HEK293 (cell line): Measurements from ENCODE around the gene GRAMD1C.

ENCODE experiments used
- CTCF ChIA-PET: fragments of 350-600 bp; formaldehyde crosslinking; extraction: SDS; loops from one replicate; lab custom pipeline; 2021; ENCODE audit warnings: antibody characterized with exemption; lab: Yijun Ruan, JAX
- POLR2A ChIA-PET: fragments of 300-600 bp; formaldehyde crosslinking; extraction: SDS; loops from one replicate; lab custom pipeline; 2020; ENCODE audit warnings: antibody characterized with exemption, inconsistent platforms; lab: Yijun Ruan, JAX
- H3K27ac ChIP-seq: fragments of 200-500 bp; sonication (Bioruptor generic); 2 replicates; pipeline ENCODE4 v1.5.1; 2014; ENCODE audit warnings: low read depth, low read length, control low read depth, inconsistent platforms; ENCODE audit errors: extremely low read depth
- H3K36me3 ChIP-seq, 2 experiments: fragments of 200-500 bp in 1 of 2; sonication (Bioruptor generic) in 1 of 2; 1 replicate in 1 of 2; 2 replicates in 1 of 2; pipeline ENCODE4 v1.5.1; 2014 to 2017; ENCODE audit warnings: inconsistent platforms in 2 of 2, low read length in 2 of 2; ENCODE audit not compliant: control insufficient read depth in 2 of 2, insufficient read depth in 1 of 2
- H3K4me1 ChIP-seq: fragments of 200-500 bp; sonication (Bioruptor generic); 2 replicates; pipeline ENCODE4 v1.5.1; 2014; ENCODE audit warnings: mild to moderate bottlenecking, low read length, inconsistent platforms; ENCODE audit not compliant: control insufficient read depth, insufficient read depth
- H3K4me3 ChIP-seq: 2 replicates; pipeline ENCODE4 v1.5.1; 2011; ENCODE audit warnings: low read depth, mild to moderate bottlenecking, control low read depth, low read length, moderate library complexity
- H3K9me3 ChIP-seq: fragments of 200-500 bp; sonication (Bioruptor generic); 2 replicates; pipeline ENCODE4 v1.5.1; 2014; ENCODE audit warnings: low read depth, low read length, inconsistent platforms; ENCODE audit not compliant: control insufficient read depth, insufficient read depth
- YY2 ChIP-seq: fragments of 450-650 bp; formaldehyde crosslinking; IDR thresholded peaks from 2 replicates; pipeline ENCODE4 v1.5.1; 2016; ENCODE audit warnings: missing biosample characterization, missing genetic modification characterization
- ZBTB26 ChIP-seq: fragments of 450-650 bp; formaldehyde crosslinking; optimal IDR thresholded peaks from 2 replicates; pipeline ENCODE3; 2016; ENCODE audit warnings: missing biosample characterization, mild to moderate bottlenecking, missing genetic modification characterization
- ZFP3 ChIP-seq: fragments of 450-650 bp; formaldehyde crosslinking; IDR thresholded peaks from 2 replicates; pipeline ENCODE4 v1.5.1; 2016; ENCODE audit warnings: low read depth, missing biosample characterization, missing genetic modification characterization
- ZNF112 ChIP-seq: fragments of 450-650 bp; formaldehyde crosslinking; IDR thresholded peaks from 2 replicates; pipeline ENCODE4 v1.5.0; 2017; ENCODE audit warnings: missing biosample characterization, missing genetic modification characterization
- ZNF114 ChIP-seq: fragments of 450-650 bp; formaldehyde crosslinking; IDR thresholded peaks from 2 replicates; pipeline ENCODE4 v1.5.0; 2017; ENCODE audit warnings: missing biosample characterization, missing genetic modification characterization
- ZNF16 ChIP-seq: fragments of 450-650 bp; formaldehyde crosslinking; IDR thresholded peaks from 2 replicates; pipeline ENCODE4 v1.5.1; 2016; ENCODE audit warnings: low read depth, missing biosample characterization, missing genetic modification characterization
- ZNF23 ChIP-seq: fragments of 450-650 bp; formaldehyde crosslinking; IDR thresholded peaks from 2 replicates; pipeline ENCODE4 v1.5.1; 2016; ENCODE audit warnings: missing biosample characterization, missing genetic modification characterization, borderline replicate concordance
- ZNF248 ChIP-seq: fragments of 450-650 bp; formaldehyde crosslinking; IDR thresholded peaks from 2 replicates; pipeline ENCODE4 v1.5.1; 2017; ENCODE audit warnings: missing biosample characterization, missing genetic modification characterization
- ZNF266 ChIP-seq: fragments of 450-650 bp; formaldehyde crosslinking; IDR thresholded peaks from 2 replicates; pipeline ENCODE4 v1.5.1; 2016; ENCODE audit warnings: missing biosample characterization, missing genetic modification characterization, low read depth
- ZNF311 ChIP-seq: fragments of 450-650 bp; formaldehyde crosslinking; IDR thresholded peaks from 2 replicates; pipeline ENCODE4 v1.5.1; 2017; ENCODE audit warnings: missing biosample characterization, missing genetic modification characterization, borderline replicate concordance
- ZNF335 ChIP-seq: fragments of 450-650 bp; formaldehyde crosslinking; conservative IDR thresholded peaks from 2 replicates; pipeline ENCODE4 v1.5.1; 2016; ENCODE audit warnings: missing biosample characterization, missing genetic modification characterization
- ZNF341 ChIP-seq: fragments of 450-650 bp; formaldehyde crosslinking; IDR thresholded peaks from 2 replicates; pipeline ENCODE4; 2016; ENCODE audit warnings: low read depth, missing biosample characterization, missing genetic modification characterization
- ZNF433 ChIP-seq: fragments of 450-650 bp; formaldehyde crosslinking; IDR thresholded peaks from 2 replicates; pipeline ENCODE4 v1.5.1; 2016; ENCODE audit warnings: missing biosample characterization, missing genetic modification characterization, low read depth
- ZNF530 ChIP-seq: fragments of 450-650 bp; formaldehyde crosslinking; IDR thresholded peaks from 2 replicates; pipeline ENCODE4 v1.5.1; 2016; ENCODE audit warnings: low read depth, missing biosample characterization, missing genetic modification characterization
- ZNF555 ChIP-seq: fragments of 450-650 bp; formaldehyde crosslinking; conservative IDR thresholded peaks from 2 replicates; pipeline ENCODE4 v1.5.1; 2017; ENCODE audit warnings: missing biosample characterization, mild to moderate bottlenecking, missing genetic modification characterization, inconsistent platforms
- ZNF558 ChIP-seq: fragments of 450-650 bp; formaldehyde crosslinking; IDR thresholded peaks from 2 replicates; pipeline ENCODE4 v1.5.1; 2016; ENCODE audit warnings: missing biosample characterization, missing genetic modification characterization
- ZNF596 ChIP-seq: fragments of 450-650 bp; IDR thresholded peaks from 2 replicates; pipeline ENCODE4 v1.5.0; 2018; ENCODE audit warnings: missing biosample characterization, mild to moderate bottlenecking, missing genetic modification characterization, moderate library complexity
- ZNF610 ChIP-seq: fragments of 450-650 bp; formaldehyde crosslinking; IDR thresholded peaks from 2 replicates; pipeline ENCODE4 v1.5.1; 2016; ENCODE audit warnings: missing biosample characterization, missing genetic modification characterization, borderline replicate concordance
- ZNF670 ChIP-seq: fragments of 450-650 bp; formaldehyde crosslinking; IDR thresholded peaks from 2 replicates; pipeline ENCODE4 v1.5.1; 2016; ENCODE audit warnings: missing biosample characterization, missing genetic modification characterization, low read depth
- ZNF692 ChIP-seq: fragments of 450-650 bp; formaldehyde crosslinking; IDR thresholded peaks from 2 replicates; pipeline ENCODE4 v1.5.1; 2016; ENCODE audit warnings: missing biosample characterization, missing genetic modification characterization
- ZNF768 ChIP-seq: fragments of 450-650 bp; formaldehyde crosslinking; IDR thresholded peaks from 2 replicates; pipeline ENCODE4 v1.5.1; 2018; ENCODE audit warnings: missing biosample characterization, mild to moderate bottlenecking, missing genetic modification characterization
- ZSCAN23 ChIP-seq: fragments of 450-650 bp; formaldehyde crosslinking; IDR thresholded peaks from 2 replicates; pipeline ENCODE4 v1.5.1; 2016; ENCODE audit warnings: missing biosample characterization, missing genetic modification characterization
- ZXDB ChIP-seq: fragments of 450-650 bp; formaldehyde crosslinking; IDR thresholded peaks from 2 replicates; pipeline ENCODE4 v1.5.1; 2016; ENCODE audit warnings: missing biosample characterization, missing genetic modification characterization
- TF ChIP-seq, protein P1 (sequence below): fragments of 450-650 bp; formaldehyde crosslinking; IDR thresholded peaks from 2 replicates; pipeline ENCODE4 v1.5.1; 2017; ENCODE audit warnings: missing biosample characterization, missing genetic modification characterization

Gene GRAMD1C

DNA sequence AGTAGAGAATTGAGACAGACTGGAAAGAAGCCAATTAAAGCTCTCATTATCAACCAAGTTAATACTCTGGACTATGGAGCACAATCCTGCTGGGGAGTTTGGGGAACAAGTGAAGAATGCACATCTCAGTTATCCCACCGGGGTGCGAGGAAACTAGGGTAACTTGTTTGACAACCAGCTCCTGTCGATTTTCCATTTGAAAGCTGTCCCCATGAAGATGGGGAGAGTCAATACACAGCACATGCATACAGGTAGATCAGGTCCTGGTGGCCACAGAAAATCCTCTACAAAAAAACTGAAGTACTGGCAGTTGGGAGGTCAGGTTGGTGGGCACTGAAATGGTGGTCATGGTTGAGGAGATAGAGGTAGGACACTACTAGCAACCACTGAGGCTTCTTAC lies 25.7 kb upstream of the GRAMD1C start:
- ChIA-PET POLR2A (no interaction called here), CTCF (no interaction called here)
- Histone ChIP-seq H3K9me3 (no peaks in the 10 kb centered on the region), H3K27ac (no peak overlapping the region), H3K4me3 (no peak overlapping the region), H3K36me3 (peaks cover 0 to 24% of the 10 kb centered on the region in 2 experiments; a peak in 2 of 3 replicates), H3K4me1 (no peaks in the 10 kb centered on the region)
- no peak for TF ChIP-seq ZNF670 (tag by site-specific recombination)
- TF ChIP-seq ZNF112 = no peak
- no peak for TF ChIP-seq YY2
- TF ChIP-seq ZBTB26 (tag by site-specific recombination) = no peak
- no peak for TF ChIP-seq ZNF558 (tag by site-specific recombination)
- no peak for TF ChIP-seq ZNF596 (tag by site-specific recombination)
- TF ChIP-seq ZNF692 (tag by site-specific recombination) = no peak
- no peak for TF ChIP-seq ZFP3
- no peak for TF ChIP-seq ZSCAN23
- no peak for TF ChIP-seq ZNF555 (tag by site-specific recombination)
- TF ChIP-seq ZNF248 (tag by site-specific recombination) = no peak

GRCh38 chr3:113819866-113820265 lies 18.7 kb upstream of the GRAMD1C start:
- CTCF ChIA-PET = interaction anchor here (1.1 kb wide), 1 partner anchor 17 kb away, joined by 7 read pairs; no protein-coding TSS in a partner anchor
- POLR2A ChIA-PET = no interaction called here
- Histone ChIP-seq H3K9me3 (no peaks in the 10 kb centered on the region), H3K4me3 (no peak overlapping the region), H3K27ac (no peak overlapping the region), H3K36me3 (no peaks in the 10 kb centered on the region), H3K4me1 (no peaks in the 10 kb centered on the region)
- TF ChIP-seq ZXDB (tag by site-specific recombination) (no peak), ZNF433 (tag by site-specific recombination) (no peak), ZNF341 (tag by site-specific recombination) (no peak), ZNF610 (tag by site-specific recombination) (no peak), ZNF555 (tag by site-specific recombination) (no peak), ZNF530 (no peak), ZNF335 (no peak), ZNF311 (tag by site-specific recombination) (no peak), ZNF23 (no peak), ZNF16 (tag by site-specific recombination) (no peak), ZNF768 (tag by site-specific recombination) (no peak), ZNF266 (tag by site-specific recombination) (no peak), ZNF114 (tag by site-specific recombination) (no peak)
- TF ChIP-seq, protein P1, sequence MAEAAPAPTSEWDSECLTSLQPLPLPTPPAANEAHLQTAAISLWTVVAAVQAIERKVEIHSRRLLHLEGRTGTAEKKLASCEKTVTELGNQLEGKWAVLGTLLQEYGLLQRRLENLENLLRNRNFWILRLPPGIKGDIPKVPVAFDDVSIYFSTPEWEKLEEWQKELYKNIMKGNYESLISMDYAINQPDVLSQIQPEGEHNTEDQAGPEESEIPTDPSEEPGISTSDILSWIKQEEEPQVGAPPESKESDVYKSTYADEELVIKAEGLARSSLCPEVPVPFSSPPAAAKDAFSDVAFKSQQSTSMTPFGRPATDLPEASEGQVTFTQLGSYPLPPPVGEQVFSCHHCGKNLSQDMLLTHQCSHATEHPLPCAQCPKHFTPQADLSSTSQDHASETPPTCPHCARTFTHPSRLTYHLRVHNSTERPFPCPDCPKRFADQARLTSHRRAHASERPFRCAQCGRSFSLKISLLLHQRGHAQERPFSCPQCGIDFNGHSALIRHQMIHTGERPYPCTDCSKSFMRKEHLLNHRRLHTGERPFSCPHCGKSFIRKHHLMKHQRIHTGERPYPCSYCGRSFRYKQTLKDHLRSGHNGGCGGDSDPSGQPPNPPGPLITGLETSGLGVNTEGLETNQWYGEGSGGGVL (tag by site-specific recombination) = no peak
